Head of caudate nucleus (tissue), 42 donors: ENCODE data around the gene SMPX.
A peak's percentile ranks its signal among the peaks of the same experiment; 100 is the strongest.

Experiments
- DNase-seq, 42 donors: peaks; one replicate each; pipeline versions ENCODE4 v3.0.0 to v3.0.0-alpha.2; 2020 to 2021; ENCODE audit warnings: mixed read lengths in 7 of 42
- intact Hi-C: fragments of 100-400 bp; cut with DNase I; formaldehyde crosslinking; loops from one replicate; pipeline ENCODE4 v1.15.0; 2022

SMPX gene

DNA sequence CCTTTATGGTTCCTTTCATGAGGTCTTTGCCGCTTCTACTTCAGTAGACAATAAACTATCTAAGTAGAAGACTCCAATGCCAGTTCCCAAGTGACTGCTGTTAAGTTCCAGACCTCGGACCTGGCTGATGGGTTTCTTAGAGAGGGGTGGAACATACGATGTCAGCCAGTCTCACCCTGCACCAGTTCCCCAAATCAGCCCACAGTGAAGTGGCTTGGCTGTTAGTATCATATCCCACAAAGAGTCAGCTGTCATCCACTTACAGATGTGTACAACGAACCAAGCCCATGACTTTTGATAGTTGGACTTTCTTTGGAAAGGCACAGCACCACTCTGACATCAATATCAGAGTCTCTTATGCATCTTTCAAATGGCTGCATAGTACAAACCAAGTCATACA is 91.7 kb downstream of the SMPX start:
- DNase-seq, result no peak
- intact Hi-C loops, result no loop called here

DNA sequence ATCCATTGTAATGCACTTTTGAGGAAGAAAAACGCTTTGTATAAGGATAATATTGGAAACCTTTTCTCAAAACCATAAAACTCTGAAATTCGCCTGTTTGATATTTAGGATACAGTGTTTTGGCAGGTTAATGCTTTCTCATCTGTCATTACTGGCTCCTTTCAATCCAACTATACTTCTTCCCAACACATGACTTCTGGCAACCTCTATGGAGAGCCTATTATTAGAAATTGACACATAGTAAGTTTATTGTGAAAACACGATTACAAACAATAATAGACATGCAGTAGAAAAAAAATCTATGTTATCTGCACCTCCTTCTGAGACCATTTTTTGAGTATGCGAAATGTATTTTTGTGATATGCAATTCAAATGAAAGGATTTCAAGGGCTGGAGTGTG is 95.2 kb downstream of the SMPX start:
- intact Hi-C loops, result no loop called here

DNA sequence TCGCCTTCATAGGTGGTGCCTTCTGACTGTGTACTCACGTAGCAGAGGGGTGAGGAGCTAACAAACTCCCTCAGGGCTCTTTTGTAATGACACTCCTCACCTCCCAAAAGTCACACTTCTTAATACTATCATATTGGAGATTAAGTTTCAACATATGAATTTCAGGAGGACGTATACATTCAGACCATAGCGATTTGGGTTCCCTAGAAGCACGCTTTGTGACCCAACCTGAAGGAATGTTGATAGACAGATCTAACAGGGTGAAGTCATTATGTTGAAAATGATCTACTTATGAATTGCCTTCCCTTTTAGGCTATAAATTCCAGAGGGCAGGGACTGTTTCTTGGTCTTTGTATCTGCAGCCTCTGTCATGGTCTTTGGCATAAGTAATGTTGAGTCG is 96.6 kb downstream of the SMPX start:
- intact Hi-C loops, result no loop called here
- DNase-seq, result no peak

More for the DNA sequence above, 95.2 kb downstream of the SMPX start:
- DNase-seq, result no peak

DNA sequence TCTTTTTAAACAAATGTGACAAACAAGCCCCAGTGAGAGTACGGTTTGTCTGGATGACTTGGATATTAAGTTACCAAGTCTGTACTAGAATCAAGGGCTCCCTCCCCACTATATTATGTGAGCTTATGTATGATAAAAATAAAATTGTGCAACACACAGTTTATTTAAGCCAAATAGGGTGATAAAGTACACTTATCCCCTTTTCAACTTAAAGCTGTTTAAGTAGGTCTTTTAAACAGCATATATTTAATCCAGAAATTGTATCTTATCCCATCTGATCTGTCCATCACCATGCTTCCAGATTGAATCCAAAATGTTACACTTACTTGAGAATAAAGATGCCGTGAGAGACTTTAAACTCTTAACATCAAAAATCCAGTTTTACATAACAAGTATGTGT is 97.8 kb downstream of the SMPX start:
- intact Hi-C loops, result no loop called here
- DNase-seq, result no peak

DNA sequence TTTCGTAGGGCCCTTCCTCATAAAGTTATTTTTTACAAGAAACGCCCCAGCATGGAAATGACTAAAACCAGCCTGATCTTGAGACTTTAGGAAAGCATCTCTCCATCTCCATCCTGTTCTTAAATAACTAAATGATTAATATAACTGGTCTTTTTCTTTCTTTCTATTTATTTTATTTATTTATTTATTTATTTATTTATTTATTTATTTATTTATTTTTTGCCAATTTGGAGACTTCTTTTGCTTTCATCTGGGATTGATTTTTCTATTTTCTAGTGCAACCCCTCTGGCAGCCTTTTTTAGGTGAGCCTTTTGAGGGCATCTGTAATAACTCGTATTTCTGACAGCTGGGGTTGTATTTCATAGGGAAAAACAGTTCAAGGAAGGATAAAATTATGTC is 98.6 kb downstream of the SMPX start:
- intact Hi-C loops, result no loop called here
- DNase-seq, result no peak

DNA sequence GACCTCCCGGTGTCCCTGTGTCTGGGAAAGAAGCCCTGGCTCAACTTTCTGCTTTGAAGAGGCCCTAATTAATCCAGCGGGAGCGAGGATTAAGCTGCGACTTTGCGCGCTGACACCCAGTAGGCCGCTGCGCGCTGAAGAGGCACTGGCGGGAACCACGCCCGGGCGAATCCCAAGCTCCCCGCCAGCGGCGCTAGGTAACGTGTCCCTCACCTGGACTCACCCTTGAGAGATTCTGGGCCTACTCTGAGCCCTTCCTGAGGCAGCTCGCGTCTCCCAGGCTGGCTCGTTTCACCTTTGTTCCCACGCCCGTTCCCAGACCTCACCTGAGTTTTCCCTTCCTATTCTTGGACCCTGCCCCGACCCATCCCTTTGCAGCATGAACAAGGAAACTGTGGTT is 99.2 kb downstream of the SMPX start:
- DNase-seq, result peak in 23 of 42 donors; percentile 2 to 50 (median 25)

DNA sequence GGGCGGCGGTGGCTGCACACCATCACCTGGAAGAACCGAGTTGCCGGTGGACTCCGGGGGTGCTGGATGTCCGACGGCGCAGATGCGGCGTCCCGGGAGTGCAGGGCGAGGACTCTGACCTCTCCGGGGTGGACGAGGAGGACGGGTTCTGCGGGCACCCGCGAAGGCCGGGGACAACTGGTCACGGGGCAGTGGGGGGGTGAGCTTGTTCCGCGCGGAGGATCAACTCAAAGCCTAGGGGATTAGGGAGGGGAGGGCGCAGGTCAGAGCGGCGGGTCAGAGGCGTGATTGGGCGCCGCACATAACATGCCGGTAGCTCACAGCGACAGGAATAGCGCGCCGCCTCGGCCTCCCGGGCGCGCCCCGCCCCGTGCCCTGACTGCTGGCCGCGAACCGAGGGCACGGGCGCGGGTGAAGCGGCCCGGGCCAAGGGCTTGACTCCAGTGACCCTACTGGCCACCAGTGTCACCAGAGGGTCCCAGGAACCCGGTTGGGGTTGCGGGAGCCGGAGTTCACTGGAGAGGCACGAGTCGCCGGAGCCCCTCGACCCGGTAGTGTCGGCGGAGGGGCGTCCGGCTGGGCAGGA is 99.7 kb downstream of the SMPX start, which contains the start of gene KLHL34:
KLHL34 (minus strand) TSS at position 179 of the 586 bp plus-strand sequence. CDS start 542 bp downstream, outside the sequence.
- intact Hi-C loops, result no loop called here
- peak in 8 of 42 donors; percentile 6 to 44 (median 16) for DNase-seq

More for the DNA sequence above, 99.2 kb downstream of the SMPX start:
- intact Hi-C loops, result no loop called here

DNA sequence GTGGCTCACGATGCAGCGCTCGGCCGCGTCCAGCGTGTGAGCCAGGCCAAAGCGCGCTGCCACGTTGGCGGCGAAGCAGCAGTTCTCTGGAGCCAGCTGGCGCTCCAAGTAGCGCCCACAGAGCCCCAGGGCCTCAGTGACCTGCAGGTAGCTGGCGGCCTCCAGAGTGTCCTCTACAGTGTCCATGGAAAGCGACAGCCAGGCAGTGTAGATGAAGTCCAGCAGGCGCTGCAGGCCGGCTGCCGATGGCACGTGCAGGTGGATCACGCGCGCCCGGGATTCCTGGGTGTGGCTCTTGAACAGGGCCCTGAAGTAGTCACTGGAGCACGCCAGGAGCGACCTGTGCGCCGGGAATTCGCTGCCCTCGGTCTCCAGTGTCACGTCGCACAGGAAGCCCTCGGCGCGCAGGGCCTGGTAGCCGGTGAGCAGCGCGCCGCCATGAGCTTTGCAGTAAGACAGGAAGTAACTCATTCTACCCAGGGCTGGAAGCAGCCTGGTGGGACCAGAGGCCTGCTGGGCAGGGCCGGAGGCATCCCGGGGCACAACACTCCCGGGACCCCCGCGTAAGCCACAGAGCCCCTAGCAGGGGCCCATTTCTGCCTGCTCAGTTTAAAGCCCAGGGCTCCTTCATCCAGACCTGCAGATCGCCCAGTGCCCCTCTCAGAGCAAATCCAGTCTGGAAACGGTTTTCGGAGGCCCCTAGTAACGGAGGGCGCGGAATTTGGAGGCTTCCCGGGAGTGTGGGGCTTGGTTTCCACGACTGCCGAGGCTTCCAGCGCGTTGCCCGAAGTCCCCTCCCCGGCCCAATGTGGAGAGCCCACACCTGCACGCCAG is 100.4 kb downstream of the SMPX start:
- DNase-seq, result peak in 2 of 42 donors; percentile 1 to 4
- intact Hi-C loops, result no loop called here

DNA sequence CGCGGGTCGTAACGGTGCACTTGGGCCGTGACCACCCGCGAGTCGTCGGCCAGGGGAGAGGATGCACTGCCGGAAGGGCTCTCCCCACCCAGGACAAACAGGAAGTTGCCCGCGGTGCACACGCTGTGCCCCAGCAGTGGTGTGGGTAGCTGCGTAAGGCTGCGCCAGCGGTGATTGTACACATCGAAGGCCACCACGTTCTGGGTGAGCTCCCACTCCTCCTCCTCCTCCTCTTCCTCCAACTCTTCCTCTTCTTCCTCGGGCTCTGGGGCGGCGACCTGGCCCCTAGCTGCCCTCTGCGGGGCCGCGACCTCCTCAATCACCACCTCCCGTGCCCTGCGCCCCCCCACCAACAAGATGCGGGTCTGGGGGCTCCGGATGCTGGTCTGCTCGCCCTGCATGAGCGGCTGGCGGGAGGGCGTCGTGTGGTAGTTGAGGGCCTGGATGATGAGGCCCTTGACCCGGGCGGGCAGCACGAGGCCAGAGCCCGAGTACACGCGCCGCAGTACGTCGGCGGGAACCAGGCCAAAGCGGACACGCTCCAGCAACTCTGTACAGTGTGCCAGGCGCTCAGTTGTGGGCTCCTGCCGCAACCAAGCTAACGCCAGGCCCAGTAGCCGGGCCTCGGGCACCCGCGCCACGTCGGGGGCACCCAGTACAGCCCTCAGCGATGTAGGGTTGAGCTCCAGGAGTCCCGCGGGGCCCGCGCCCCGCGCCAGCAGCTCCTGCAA is 101.2 kb downstream of the SMPX start:
- DNase-seq, result no peak
- intact Hi-C loops, result no loop called here
